K562 (cell line): Measurements from ENCODE around the gene KCTD11. TPM values are rescaled to one million over a fixed set of nuclear protein-coding genes. Genes with fewer than 3 reads are reported as not detected.

ENCODE experiments used
- CHD1 ChIP-seq: fragments of 200-600 bp; sonication (generic); IDR thresholded peaks from one replicate; pipeline ENCODE4 v1.6.1; 2012; ENCODE audit warnings: mild to moderate bottlenecking, moderate library complexity, low read length, inconsistent platforms
- CXXC5 ChIP-seq: fragments of 250-450 bp; sonication (Bioruptor Pico); IDR thresholded peaks from 2 replicates; pipeline ENCODE4 v1.8.0; 2022; ENCODE audit warnings: inconsistent platforms, mild to moderate bottlenecking, moderate library complexity
- ELF4 ChIP-seq: fragments of 450-650 bp; formaldehyde crosslinking; IDR thresholded peaks from 2 replicates; pipeline ENCODE4 v1.4.0; 2022; ENCODE audit warnings: missing genetic modification characterization
- FOXP1 ChIP-seq: sonication (generic); formaldehyde crosslinking; IDR thresholded peaks from 2 replicates; pipeline ENCODE4 v1.8.0; 2022; ENCODE audit warnings: mild to moderate bottlenecking, missing genetic modification reagents
- KDM1A ChIP-seq, 2 experiments: fragments of 450-650 bp; IDR thresholded peaks; 2 replicates each; pipeline ENCODE4 v1.6.1; 2016; ENCODE audit warnings: mild to moderate bottlenecking in 2 of 2
- MAZ ChIP-seq, 2 experiments: fragments of 450-650 bp in 1 of 2; sonication (generic) in 1 of 2; formaldehyde crosslinking; IDR thresholded peaks in 1 of 2; conservative IDR thresholded peaks in 1 of 2; 2 replicates each; pipeline versions ENCODE4 v1.4.0 to v1.5.0; 2020; ENCODE audit warnings: mild to moderate bottlenecking in 1 of 2, missing genetic modification reagents in 1 of 2
- MTF1 ChIP-seq: fragments of 250-450 bp; sonication (Bioruptor Pico); IDR thresholded peaks from 2 replicates; pipeline ENCODE4 v1.9.0; 2021; ENCODE audit warnings: moderate library complexity, mild to moderate bottlenecking, inconsistent platforms, borderline replicate concordance
- MXD1 ChIP-seq: fragments of 250-450 bp; sonication (Bioruptor Pico); IDR thresholded peaks from 2 replicates; pipeline ENCODE4 v1.8.0; 2021; ENCODE audit warnings: borderline replicate concordance, mild to moderate bottlenecking, moderate library complexity; ENCODE audit not compliant: poor library complexity, severe bottlenecking
- NELFE ChIP-seq: IDR thresholded peaks from 2 replicates; pipeline ENCODE4 v1.6.1; 2011; ENCODE audit warnings: mild to moderate bottlenecking; ENCODE audit not compliant: insufficient read depth, insufficient read length
- PATZ1 ChIP-seq: fragments of 250-450 bp; sonication (Bioruptor Pico); IDR thresholded peaks from 2 replicates; pipeline ENCODE4 v1.5.0; 2020; ENCODE audit warnings: mild to moderate bottlenecking, borderline replicate concordance
- POLR2G ChIP-seq: fragments of 200-400 bp; formaldehyde crosslinking; IDR thresholded peaks from 2 replicates; pipeline ENCODE4 v1.6.1; 2017; ENCODE audit warnings: low read depth, mild to moderate bottlenecking, antibody characterized with exemption, low read length, moderate library complexity
- SMAD3 ChIP-seq: fragments of 450-650 bp; formaldehyde crosslinking; conservative IDR thresholded peaks from 2 replicates; pipeline ENCODE4 v1.4.0; 2020; ENCODE audit warnings: mild to moderate bottlenecking
- SRSF7 ChIP-seq: fragments of 200-400 bp; formaldehyde crosslinking; optimal IDR thresholded peaks from 2 replicates; pipeline ENCODE3; 2017; ENCODE audit warnings: mild to moderate bottlenecking, low read depth, low read length
- STAT5A ChIP-seq: IDR thresholded peaks from 2 replicates; pipeline ENCODE4 v1.6.1; 2012; ENCODE audit warnings: low read length, inconsistent platforms, borderline replicate concordance
- THAP12 ChIP-seq: fragments of 250-450 bp; sonication (Bioruptor Pico); IDR thresholded peaks from 2 replicates; pipeline ENCODE4 v1.9.0; 2021; ENCODE audit warnings: mild to moderate bottlenecking, inconsistent platforms
- ZNF263 ChIP-seq: sonication (generic); formaldehyde crosslinking; IDR thresholded peaks from 2 replicates; pipeline ENCODE4 v1.8.0; 2022; ENCODE audit warnings: mild to moderate bottlenecking, missing genetic modification reagents, borderline replicate concordance
- ZNF77 ChIP-seq: fragments of 250-450 bp; sonication (Bioruptor Pico); IDR thresholded peaks from 2 replicates; pipeline ENCODE4 v1.5.0; 2020
- ZNF778 ChIP-seq: fragments of 450-650 bp; formaldehyde crosslinking; IDR thresholded peaks from 2 replicates; pipeline ENCODE4 v1.4.0; 2020; ENCODE audit warnings: mild to moderate bottlenecking, moderate library complexity
- polyA plus RNA-seq, 8 experiments: library from polyadenylated mRNA; depleted of rRNA in 4 of 8; stranded (reverse) in 5 of 8; unstranded in 3 of 8; fragments of >200 nt; fragmentation: Nextera tagmentation in 2 of 8; fragmentation: Illumina TruSeq in 1 of 8; extraction: Ambion mirVana in 2 of 8; extraction: Trizol in 1 of 8; gene quantifications; 2 replicates each; pipeline versions ENCODE4 v1.2.1 to v1.2.3, GENCODE V29; 2011 to 2014; ENCODE audit warnings: inconsistent platforms in 1 of 8, missing spikeins in 1 of 8
- total RNA-seq, 7 experiments: library from RNA; depleted of rRNA in 6 of 7; stranded (reverse); fragments of >200 nt in 6 of 7; fragmentation: Illumina TruSeq in 2 of 7; extraction: Trizol in 2 of 7; gene quantifications; 2 replicates each; pipeline versions ENCODE4 v1.2.1 to v1.2.3, GENCODE V29; 2011 to 2021; ENCODE audit warnings: low replicate concordance in 1 of 7
- TF ChIP-seq, protein P1 (sequence below), 2 experiments: IDR thresholded peaks; 2 replicates each; pipeline ENCODE4 v1.6.1; 2011; ENCODE audit warnings: borderline replicate concordance in 1 of 2, control low read depth in 1 of 2, low read depth in 1 of 2, low read length in 1 of 2, mild to moderate bottlenecking in 1 of 2, mixed read lengths in 1 of 2, moderate library complexity in 1 of 2; ENCODE audit not compliant: insufficient read depth in 1 of 2, insufficient read length in 1 of 2, poor library complexity in 1 of 2, severe bottlenecking in 1 of 2; ENCODE audit errors: extremely low read depth in 1 of 2

The KCTD11 gene
- total and polyA plus RNA-seq, 9 of the 15 experiments (the other 6 are each of a cell fraction or from before 2014, with no cell fraction given): 0.01 to 3.2 (median 2.5) TPM; not detected in 1

DNA sequence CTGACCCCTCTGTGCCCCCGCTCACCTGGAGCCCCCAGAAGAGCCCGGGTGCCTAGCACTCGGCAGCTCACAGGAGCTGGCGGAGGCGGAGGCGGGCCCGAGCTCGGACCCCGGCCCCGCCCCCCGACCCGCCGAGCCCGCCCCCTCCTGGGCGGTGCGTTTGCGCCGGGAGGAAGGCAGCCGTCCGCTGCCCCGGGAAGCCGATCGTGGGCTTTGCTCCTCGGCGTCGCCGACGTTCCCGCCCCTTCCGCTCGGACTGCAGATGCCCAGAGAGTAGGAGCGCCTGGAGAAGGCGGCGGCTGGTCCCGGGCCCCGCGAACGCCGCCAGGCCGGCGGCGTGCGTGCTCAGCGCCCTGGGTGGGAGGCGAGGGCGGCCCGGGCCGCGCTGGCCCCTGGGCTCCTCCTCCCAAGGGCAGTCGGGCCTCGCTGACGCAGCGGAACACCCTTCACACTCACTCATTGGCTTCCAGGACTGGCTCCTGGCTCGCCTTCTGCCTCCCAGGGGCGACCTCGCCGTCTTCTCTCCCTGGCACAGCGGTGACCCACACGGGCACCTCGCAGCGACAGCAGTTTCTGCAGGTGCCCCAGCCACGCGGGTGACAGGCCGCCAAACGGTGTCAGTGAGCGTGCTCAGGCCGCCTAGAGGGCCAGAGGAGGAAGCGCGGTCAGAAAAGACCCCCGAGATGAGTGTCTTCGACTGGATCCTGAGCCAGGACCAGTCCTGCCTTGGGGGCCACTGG lies 42.7 kb downstream of the KCTD11 start, which contains the start of gene PLSCR3 (continued):
- TF ChIP-seq MTF1: no peak
- no peak for TF ChIP-seq ELF4
- TF ChIP-seq MXD1 (CRISPR knock-in tag): no peak
- TF ChIP-seq SRSF7: no peak
- no peak for TF ChIP-seq STAT5A
- TF ChIP-seq, protein P1, sequence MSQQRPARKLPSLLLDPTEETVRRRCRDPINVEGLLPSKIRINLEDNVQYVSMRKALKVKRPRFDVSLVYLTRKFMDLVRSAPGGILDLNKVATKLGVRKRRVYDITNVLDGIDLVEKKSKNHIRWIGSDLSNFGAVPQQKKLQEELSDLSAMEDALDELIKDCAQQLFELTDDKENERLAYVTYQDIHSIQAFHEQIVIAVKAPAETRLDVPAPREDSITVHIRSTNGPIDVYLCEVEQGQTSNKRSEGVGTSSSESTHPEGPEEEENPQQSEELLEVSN (IDR thresholded peaks at IDR 0.05; ENCODE audit: borderline replicate concordance in 1 of 2, extremely low read depth in 1 of 2, insufficient read depth in 1 of 2, insufficient read length in 1 of 2, low read depth in 1 of 2, low read length in 1 of 2, poor library complexity in 1 of 2, severe bottlenecking in 1 of 2): peak; percentile 74 to 82
- no peak for TF ChIP-seq ZNF263 (CRISPR knock-in tag)
- peak; percentile 74 for TF ChIP-seq CXXC5 (CRISPR knock-in tag)
- peak; percentile 52; the same call in 1 of the 2 replicates for TF ChIP-seq FOXP1 (CRISPR knock-in tag)
- no peak for TF ChIP-seq PATZ1
- TF ChIP-seq ZNF778: no peak
- TF ChIP-seq THAP12 (CRISPR knock-in tag): peak; percentile 40; the same call in 1 of the 2 replicates
- TF ChIP-seq ZNF77: no peak
- TF ChIP-seq SMAD3 (CRISPR knock-in tag): no peak
- no peak for TF ChIP-seq NELFE
- TF ChIP-seq MAZ (CRISPR knock-in tag; conservative IDR thresholded peaks at IDR 0.05 in 1 of 2, IDR thresholded peaks at IDR 0.05 in 1 of 2): peak; percentile 29 to 38; a peak in 1 of 4 replicates
- TF ChIP-seq KDM1A (IDR thresholded peaks at IDR 0.05): no peak
- TF ChIP-seq POLR2G: peak; percentile 88
- TF ChIP-seq CHD1: no peak
